ENCODE measurements around the gene MVK. TPM values are rescaled to one million over a fixed set of nuclear protein-coding genes. Genes with fewer than 3 reads are reported as not detected.
"Not testable (repeated sequence)": the region's sequence is repeated elsewhere in the genome, so short reads cannot be mapped to it uniquely, and the experiment has no call there.

Gene MVK
- polyA plus RNA-seq, 1 donor = 15.6 TPM

- no peak for DNase-seq (ENCODE audit: low read depth)
These were observed 17.0 kb downstream of the MVK start for GRCh38 chr12:109590566-109590965.

DNA sequence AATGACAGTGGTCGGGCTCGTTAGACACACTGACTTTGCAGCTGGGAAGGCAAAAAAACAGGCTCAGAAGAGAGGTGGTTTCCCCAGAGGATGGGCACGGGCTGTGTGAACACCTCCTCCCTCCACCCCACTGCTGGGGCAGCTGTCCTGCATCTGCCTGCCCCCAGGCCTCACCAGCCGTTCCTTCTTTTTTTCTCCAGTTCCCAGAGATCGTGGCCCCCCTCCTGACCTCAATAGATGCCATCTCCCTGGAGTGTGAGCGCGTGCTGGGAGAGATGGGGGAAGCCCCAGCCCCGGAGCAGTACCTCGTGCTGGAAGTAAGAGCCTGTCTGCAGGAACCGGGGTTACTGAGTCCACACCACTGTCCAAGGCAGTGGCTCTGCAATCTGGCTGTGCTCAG, 17.4 kb downstream of the MVK start:
- no peak for DNase-seq (ENCODE audit: low read depth)

- no peak for DNase-seq (ENCODE audit: low read depth)
These were observed 18.8 kb downstream of the MVK start for GRCh38 chr12:109592195-109592904.

- DNase-seq (ENCODE audit: low read depth) = no peak
These were observed 19.3 kb downstream of the MVK start for GRCh38 chr12:109592905-109593272.

DNA sequence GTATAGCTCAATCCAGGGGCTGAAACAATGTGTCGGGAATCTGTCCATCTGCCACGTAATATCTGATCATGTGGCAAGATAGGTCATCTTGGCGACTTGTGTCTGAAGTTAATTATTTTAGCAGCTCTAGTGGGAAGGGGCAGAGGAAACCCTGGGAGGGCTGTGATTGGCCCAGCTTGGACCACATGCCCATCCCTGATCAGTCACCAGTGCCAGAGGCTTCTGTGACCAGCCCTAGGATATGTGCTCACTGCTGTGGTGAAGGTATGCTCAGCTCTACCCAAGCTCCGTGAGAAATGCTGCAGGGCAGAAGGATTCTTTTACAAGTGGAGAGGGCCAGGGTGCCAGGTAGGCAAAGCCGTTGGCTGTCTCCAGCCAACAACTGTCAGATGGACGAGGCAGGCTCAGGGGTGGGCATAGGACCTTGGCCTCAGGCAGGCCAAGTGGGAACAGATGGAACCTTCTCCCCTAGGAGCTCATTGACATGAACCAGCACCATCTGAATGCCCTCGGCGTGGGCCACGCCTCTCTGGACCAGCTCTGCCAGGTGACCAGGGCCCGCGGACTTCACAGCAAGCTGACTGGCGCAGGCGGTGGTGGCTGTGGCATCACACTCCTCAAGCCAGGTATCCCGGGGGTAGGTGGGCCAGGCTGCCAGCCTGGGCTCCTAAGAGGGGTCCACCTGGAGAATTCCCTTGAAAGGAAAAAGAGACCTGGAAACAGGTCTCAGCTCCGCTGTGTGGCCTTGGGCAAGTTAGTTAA, 21.1 kb downstream of the MVK start:
- no peak for DNase-seq (ENCODE audit: low read depth)

DNA sequence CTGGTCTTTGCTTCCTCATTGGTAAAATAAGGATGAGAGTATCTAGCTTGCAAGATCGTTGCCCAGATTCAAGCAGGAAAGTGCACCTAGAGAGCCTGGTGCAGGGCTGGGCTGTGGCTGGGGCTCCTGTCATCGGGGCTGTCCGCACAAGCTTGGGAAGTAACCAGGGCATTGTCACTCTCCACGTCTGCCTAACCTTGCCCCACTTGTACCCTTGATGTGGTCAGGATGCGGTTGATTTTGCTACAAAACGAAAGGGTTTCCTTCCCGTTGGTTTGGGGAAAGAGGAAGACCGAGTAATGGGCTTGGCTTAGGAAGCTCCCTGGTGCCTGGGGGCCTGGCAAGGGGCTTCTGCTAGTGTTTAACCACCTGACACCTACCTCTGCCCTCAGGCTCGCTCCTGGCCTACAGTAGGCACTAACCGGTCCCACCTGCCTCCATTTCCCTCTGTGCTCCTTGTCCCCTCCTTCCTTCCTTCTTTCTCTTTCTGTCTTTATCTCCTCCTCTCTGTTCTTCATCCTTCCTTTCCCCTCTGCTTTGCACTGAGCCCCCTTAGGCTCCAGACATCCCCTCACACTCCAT, 21.8 kb downstream of the MVK start:
- DNase-seq (ENCODE audit: low read depth) = no peak

DNA sequence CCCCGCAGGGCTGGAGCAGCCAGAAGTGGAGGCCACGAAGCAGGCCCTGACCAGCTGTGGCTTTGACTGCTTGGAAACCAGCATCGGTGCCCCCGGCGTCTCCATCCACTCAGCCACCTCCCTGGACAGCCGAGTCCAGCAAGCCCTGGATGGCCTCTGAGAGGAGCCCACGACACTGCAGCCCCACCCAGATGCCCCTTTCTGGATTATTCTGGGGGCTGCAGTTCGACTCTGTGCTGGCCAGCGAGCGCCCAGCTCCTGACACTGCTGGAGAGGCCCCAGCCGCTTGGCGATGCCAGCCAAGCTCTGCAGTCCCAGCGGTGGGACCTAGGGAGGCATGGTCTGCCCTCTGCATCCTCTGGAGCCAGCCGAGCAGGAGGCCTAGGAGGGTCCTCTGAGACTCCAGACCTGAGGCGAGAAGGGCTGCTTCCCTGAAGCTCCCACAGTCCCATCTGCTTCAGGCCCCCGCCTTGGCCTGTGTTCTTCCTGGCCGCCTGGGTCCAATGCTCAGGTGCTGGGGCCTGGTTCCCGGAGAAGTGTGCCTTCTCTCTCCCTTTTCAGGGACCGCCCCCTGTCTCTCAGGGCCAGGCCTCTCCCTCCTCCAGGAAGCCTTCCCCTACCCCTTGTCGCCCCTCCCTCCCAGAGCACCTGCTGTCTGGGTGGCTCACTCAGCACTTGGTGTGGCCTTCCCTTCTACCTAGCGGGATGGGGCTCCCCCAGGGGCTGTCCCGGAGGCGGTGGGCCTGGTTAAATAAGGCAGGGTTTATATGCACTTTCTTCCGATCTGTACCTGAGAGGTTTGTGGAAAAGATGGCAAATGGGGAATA, 23.0 kb downstream of the MVK start:
- DNase-seq (ENCODE audit: low read depth) = no peak

DNA sequence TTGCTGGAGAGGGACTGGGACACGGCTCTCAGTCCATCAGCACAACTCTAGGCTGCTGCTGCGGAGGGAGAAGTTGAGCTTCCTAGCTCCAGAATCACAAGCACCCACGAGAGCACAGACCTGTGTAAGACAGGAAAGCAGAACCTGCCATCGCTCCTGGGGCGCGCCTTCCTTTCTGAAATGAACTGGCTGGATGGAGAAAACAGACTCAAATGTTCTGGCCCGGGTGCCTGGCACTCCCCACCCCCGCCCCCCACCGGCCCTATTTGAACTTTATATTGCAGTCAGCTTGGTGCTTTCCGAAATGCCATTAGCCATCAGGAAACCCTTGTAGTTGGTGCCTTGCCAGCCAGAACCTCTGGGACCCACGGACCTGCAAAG, 23.8 kb downstream of the MVK start:
- no peak for DNase-seq (ENCODE audit: low read depth)

- DNase-seq (ENCODE audit: low read depth) = no peak
These were observed 24.3 kb downstream of the MVK start for GRCh38 chr12:109597795-109598427.

- no peak for DNase-seq (ENCODE audit: low read depth)
These were observed 24.8 kb downstream of the MVK start for GRCh38 chr12:109598428-109598854.

DNA sequence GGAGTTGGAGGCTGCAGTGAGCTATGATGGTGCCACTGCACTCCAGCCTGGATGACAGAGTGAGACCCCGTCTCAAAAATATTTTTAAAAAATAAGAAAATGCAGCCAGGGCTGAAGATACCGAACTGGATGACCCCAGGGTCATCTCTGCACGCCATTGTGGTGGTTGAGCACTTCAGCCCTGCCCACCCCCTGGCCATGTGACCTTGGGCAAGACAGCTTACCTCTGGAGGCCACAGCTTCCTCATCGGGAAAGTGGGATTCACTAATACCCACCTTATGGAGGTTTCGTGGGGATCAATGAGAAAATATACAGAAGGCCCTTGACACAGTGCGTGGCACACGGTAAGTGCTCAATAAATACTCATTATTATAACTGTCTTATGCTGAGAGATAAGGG, 25.5 kb downstream of the MVK start:
- DNase-seq (ENCODE audit: low read depth) = no peak

- DNase-seq (ENCODE audit: low read depth) = no peak
These were observed 26.9 kb downstream of the MVK start for GRCh38 chr12:109600481-109600880.

- DNase-seq (ENCODE audit: low read depth) = no peak
These were observed 27.4 kb downstream of the MVK start for GRCh38 chr12:109600995-109601394.

GRCh38 chr12:109601557-109601956, 28.0 kb downstream of the MVK start:
- no peak for DNase-seq (ENCODE audit: low read depth)

DNA sequence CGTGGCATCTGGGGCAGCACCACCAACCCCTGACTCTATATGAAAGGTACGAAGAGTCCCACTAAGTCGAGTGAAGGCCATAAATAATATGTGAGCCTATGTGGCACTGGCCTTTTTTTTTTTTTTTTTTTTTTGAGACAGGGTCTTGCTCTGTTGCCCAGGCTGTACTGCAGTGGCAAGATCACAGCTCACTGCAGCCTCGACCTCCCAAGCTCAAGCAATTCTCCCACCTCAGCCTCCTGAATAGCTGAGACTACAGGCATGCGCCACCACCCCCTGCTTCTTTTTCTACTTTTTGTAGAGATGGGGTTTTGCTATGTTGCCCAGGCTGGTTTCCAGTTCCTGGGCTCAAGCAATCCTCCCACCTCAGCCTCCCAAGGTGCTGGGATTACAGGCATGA, 28.5 kb downstream of the MVK start:
- not testable (repeated sequence) for DNase-seq (ENCODE audit: low read depth)

GRCh38 chr12:109604132-109604585, 30.6 kb downstream of the MVK start:
- DNase-seq (ENCODE audit: low read depth) = no peak

GRCh38 chr12:109605016-109605415, 31.4 kb downstream of the MVK start:
- DNase-seq (ENCODE audit: low read depth) = no peak

GRCh38 chr12:109605599-109606228, 32.1 kb downstream of the MVK start:
- DNase-seq (ENCODE audit: low read depth) = no peak

DNA sequence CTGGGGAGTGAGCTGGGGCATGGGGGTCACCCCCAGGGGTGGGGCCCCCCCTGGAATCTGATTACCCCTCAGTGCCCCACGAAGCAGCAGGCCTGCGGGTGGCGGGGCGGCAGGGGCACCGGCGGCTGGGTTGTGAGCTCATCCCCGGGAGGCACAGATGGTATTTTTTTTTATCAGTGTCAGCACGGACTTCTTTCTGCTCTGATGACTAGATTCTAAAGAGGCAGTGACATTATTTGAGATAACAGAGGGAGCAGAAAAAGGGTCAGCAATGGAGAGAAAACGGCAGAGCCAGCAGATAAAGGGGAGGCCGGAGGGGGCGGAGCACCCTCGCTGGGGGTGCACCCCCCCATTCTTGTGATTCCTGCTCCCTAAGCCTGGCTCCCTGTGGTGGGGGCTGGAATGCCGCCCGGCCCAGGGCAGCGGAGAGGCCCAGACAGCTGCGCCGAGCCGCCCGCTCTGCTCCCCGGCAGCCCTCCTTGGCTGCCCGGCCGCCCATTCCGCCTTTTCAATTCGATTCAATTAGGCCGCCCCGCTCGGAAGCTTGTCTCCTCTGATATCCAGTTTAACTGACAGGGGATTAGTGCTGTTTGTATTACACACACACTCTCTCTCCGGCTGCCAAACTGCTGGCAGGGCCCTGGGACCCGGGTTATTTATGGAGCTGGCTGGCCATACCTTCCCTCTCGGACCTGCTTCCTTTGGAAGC, 32.9 kb downstream of the MVK start:
- DNase-seq (ENCODE audit: low read depth) = no peak

GRCh38 chr12:109607618-109608017, 34.0 kb downstream of the MVK start:
- no peak for DNase-seq (ENCODE audit: low read depth)

Measured in forelimb muscle (tissue), 1 donor.